Measurements from ENCODE around the gene CACNA1C.
"Not testable (repeated sequence)": the region's sequence is repeated elsewhere in the genome, so short reads cannot be mapped to it uniquely, and the experiment has no call there.

CACNA1C gene

GRCh38 chr12:2112401-2112800 lies 59.6 kb downstream of the CACNA1C start:
- DNase-seq (ENCODE audit: low spot score), result no peak

DNA sequence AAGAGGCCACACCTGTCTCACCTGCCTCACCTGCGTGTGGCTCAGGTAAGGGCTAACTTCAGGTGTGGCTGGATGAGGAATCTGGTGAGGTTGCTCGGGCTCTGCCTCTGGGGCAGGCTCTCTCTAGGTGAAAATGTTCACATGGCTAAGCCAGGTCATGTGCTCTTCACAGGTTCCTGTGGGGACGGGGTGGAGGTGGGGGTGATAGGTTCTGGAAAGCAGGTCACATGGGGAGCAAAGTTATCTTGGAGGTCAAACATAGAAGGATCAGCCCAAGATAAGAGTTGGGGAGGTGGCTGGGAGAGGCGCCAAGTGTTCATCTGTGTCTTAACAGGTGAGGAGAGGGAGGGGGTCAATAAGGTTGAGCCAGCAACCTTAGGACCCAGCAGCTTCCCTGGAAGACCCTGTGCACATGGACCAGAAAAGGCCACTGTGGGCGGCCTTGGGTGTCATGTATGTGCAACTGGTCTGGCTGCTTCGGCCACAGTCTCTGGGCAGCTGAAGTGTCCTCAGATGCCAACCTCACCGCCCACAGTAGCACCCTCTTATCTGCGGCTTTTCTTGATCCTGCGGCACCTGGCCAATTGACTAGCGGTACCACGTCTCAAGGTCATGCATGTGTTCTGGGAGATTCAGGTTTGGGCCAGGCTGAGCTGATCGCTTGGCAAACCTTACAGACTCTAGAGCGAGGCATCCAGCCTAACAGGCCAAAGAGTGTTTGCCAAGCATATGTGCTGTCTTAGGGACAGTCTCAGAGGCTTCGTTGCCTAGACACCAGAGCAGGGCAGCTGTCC lies 60.5 kb downstream of the CACNA1C start:
- no peak for DNase-seq (ENCODE audit: low spot score)

GRCh38 chr12:2114071-2114470 lies 61.3 kb downstream of the CACNA1C start:
- DNase-seq (ENCODE audit: low spot score), result no peak

- no peak for DNase-seq (ENCODE audit: low spot score)
These were observed 62.5 kb downstream of the CACNA1C start for GRCh38 chr12:2115101-2115845.

DNA sequence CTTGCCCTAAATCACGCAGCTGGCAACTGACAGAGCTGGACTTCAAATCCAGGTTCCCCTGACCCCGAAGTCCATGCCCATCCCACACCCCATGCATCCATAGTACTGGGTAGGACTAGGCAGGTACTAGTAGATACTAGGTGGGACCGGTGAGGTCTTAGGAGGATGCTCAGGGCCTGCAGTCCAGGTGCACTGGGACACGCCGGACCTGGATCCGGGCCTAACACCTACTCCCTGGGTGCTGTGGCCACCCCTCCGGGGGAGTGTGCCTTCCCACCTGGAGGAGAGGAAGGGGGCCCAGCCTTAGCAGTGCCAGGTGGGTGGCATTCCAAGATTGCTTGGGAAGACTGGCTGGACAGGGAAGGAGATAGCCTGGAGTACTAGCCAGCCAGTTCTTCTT lies 64.8 kb downstream of the CACNA1C start:
- no peak for DNase-seq (ENCODE audit: low spot score)

DNA sequence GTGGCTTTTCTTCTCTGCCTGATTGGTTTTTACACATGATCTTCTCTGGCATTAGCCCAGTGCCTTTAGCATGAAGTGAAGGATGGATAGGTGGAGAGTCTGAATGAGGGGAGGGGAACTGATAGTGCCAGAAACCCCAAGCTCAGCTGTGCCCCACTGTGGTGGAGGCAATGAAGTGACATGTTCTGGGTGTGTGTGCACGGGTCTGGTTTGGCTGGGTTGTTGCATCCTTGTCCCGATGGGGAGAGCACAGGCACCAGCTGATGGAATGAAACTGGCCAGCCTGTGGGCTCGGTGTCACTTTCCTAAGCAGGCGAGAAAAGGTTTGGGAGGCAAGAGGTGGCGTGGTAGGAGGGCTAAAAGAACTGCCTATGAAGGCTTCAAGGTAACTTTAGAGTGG lies 65.3 kb downstream of the CACNA1C start:
- DNase-seq (ENCODE audit: low spot score), result peak; percentile 3

DNA sequence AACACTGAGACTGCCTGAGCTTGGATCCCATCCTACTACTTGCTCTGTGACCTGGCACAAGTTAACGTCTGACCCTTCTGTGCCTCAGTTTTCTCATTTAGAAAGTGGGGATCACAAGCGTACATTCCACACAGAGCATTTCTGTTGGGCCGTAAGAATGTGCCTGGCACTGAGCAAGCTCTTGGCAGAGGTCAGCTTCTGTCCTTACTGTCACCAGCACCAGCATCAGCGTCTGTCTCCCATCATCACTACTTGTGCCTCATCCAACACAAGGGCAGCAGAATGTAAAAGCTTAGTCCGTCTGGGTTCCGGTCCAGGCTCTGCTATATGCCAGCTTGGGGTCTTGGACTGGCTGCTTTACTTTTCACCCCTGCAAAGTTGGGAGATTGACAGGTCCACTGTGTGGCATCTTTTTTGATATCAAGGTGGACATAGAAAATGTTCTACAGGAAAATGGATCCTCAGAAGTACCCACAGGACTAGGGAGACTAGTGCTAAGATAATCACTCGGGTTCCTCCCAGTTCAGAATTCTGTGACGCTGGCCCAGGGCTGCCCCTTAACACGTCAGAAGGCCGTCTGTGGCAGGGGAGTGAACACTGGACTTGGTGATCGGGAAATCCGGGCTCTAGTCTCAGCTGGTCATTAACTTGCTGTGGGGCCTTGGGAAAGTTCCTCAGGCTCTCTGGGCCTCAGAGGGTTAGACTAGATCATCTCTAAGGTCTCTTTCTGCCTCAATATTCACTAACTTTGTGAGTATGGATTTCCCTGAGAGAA lies 65.9 kb downstream of the CACNA1C start:
- no peak for DNase-seq (ENCODE audit: low spot score)

DNA sequence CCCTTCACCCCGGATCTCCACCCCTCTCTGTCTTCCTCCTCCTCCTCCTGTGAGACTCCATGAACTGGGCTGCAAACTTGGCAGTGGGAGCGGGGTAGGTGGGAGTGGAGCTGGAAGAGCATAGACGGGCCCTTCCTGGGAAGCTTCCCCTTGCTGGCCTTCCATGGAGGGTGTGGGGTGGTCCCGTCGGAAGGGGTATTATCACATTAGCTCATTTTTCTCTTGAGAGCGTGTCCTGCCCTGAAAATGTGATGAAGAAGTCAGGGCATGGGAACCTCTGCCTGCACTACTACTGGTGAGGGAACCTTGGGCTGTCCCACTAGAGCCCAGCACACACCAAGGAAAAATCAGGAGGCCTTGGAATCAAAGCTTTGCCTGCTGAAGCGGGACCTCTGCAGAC lies 66.5 kb downstream of the CACNA1C start:
- DNase-seq (ENCODE audit: low spot score), result no peak

DNA sequence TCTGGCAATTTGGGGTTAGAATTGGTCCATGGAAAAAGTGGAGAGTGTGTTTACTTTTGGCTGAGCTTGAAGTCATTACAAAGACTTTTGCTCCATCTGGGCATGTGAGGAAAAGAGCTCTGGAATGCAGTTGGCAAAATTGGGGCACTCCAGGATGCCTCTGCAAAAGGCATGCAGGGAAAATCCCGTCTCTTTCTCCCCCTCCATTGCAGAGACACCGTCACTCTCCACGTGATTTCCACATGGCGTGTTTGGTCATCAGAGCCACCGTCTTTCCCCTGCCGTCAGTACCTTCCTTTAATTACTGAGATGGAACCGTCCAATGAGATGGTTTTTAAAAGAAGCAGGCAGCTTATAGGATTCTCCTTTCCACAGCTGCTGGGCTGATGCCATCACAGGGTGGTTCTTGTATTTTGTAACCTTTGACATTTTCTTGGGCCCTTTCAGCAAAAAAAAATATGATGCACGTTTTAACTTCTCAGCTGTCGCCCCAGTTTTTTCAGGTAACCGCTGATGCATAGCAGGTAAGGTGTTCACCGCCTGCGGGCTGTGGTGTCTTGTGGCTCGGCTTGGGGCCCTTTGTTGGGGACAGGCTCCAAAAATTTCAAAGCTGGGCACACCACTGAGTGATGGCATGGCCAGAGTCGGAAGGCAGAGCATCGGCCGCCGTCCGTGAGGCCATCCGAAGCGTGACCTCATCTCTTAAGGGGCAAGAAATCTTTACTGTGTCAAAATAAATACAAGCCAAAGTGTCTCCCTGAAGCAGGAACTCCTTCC lies 68.4 kb downstream of the CACNA1C start:
- no peak for DNase-seq (ENCODE audit: low spot score)

DNA sequence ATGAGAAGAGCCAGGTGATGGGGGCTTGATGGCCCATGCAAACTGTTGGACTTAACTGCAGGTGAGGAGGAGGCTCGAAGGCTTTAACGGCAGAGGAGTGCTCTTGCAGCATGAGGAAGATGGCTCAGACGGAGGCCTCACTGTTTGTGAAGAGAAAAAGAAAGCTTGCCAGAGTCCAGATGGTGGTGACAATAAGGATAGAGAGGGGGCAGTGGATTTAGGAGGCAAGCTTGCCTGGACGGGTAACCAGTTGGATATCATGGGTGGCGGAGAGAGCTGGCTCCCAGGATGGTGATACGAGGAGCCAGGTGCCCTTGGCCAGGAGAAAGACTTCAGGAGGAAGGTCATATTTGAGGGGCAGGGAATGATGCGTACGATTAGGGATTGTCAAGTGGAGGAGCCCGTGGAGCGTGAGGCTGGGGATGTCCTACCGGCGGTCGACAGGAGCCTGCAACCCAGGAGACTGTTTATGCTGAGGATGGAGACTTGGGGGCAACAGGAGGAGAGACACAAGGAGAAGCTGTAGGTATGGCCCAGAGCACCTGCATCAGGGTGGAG lies 71.8 kb downstream of the CACNA1C start:
- DNase-seq (ENCODE audit: low spot score), result no peak

DNA sequence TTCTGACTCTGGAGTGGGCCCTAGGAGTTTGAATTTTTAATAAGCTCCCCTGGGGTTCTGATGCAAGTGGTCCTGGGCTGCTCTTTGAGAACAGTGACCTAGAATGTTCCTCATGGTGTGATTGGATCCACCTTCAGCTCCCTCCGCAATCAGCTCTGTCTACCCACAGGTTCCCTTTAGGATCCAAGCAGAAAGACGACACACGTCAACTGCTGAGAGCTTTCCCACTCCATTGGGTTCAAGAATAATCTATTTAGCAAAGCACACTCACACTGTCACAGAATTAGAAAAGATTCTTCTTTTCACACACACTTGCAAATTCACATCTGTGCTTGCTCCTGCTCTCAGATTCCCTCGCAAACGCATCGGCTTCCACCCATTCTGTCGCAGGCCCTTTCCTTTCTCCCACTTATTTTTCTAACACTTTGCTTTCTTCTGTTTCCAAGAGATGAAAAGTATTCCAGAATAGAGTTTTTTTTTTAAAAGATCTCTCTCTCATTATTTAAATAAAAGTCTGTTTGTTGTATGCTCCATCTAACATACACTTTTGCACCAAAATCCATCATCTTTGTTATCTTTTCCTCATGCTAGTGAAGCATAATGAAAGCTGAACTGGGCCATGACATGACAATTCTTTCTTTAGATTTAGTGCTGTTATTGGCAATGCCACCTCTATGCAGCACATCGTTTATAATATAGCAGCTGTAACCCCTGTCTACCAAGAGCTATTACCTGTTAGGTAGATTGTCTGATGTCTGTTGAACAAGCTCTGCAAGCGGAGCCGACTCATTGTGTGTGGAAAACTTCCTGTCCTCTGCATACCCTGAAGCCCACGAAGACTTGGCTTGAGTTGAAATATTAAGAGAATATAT lies 73.1 kb downstream of the CACNA1C start:
- no peak for DNase-seq (ENCODE audit: low spot score)

- DNase-seq (ENCODE audit: low spot score), result no peak
These were observed 74.1 kb downstream of the CACNA1C start for GRCh38 chr12:2126676-2127406.

DNA sequence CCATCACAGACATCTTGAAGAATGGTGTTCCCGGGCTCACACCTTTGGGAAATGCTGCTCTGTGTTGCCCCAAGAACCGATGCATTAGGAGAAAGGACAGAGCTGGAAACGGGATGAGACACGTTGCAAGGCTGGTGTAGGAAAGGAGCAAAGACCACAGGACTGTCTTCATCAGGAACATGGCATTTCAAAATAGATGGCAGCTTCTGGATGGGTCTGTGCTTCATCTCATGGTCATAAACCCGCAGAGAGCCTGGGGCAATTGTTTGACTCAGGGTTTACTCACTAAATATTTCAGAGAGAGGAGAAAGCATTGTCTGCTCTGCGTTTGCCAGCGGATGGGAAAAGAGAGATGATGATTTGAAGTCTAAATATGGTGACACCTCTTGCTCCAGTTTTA lies 76.3 kb downstream of the CACNA1C start:
- no peak for DNase-seq (ENCODE audit: low spot score)

- not testable (repeated sequence) for DNase-seq (ENCODE audit: low spot score)
These were observed 83.1 kb downstream of the CACNA1C start for GRCh38 chr12:2135661-2136418.

DNA sequence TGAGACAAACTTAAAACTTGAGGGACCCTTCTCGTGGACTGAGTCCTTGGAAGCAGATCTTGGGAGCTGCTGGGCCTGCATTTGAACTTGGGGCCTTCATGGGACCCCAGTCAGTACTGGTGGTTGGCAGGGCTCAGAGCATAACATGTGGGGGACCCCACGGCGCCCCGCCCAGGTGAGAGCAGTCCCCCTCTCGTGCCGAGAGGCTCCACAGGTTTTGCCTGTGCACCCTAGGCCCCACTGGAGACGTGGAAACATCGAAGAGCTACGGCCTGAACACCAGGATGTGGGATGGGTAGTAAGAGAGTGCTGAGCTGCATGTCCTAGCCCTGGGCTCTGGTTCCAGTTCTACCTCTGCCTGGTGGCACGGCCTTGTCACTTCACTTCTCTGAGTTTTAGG lies 84.1 kb downstream of the CACNA1C start:
- DNase-seq (ENCODE audit: low spot score), result no peak

GRCh38 chr12:2137711-2138110 lies 84.9 kb downstream of the CACNA1C start:
- no peak for DNase-seq (ENCODE audit: low spot score)

- no peak for DNase-seq (ENCODE audit: low spot score)
These were observed 85.5 kb downstream of the CACNA1C start for GRCh38 chr12:2138294-2138693.

- DNase-seq (ENCODE audit: low spot score), result no peak
These were observed 86.1 kb downstream of the CACNA1C start for GRCh38 chr12:2138871-2139308.

GRCh38 chr12:2139651-2140050 lies 86.9 kb downstream of the CACNA1C start:
- no peak for DNase-seq (ENCODE audit: low spot score)
